Smooth muscle cell (in vitro differentiated cells): ENCODE data around the gene ROBO4. TPM values are rescaled to one million over a fixed set of nuclear protein-coding genes. Genes with fewer than 3 reads are reported as not detected.

Experiments used
- DNase-seq: peaks from one replicate; lab custom pipeline; 2025; ENCODE audit not compliant: unreplicated experiment; lab: John Stamatoyannopoulos, UW
- H2AFZ ChIP-seq: fragments of 200-600 bp; sonication (generic); 2 replicates; pipeline ENCODE4 v1.6.0; 2016; ENCODE audit warnings: antibody characterized with exemption, low read depth, mild to moderate bottlenecking
- H3F3A ChIP-seq: fragments of 200-600 bp; sonication (generic); 2 replicates; pipeline ENCODE4 v1.6.0; 2017; ENCODE audit warnings: antibody characterized with exemption, low read depth
- H3K27ac ChIP-seq: fragments of 200-600 bp; sonication (generic); 2 replicates; pipeline ENCODE4 v1.5.1; 2016; ENCODE audit warnings: low read depth, mild to moderate bottlenecking
- H3K27me3 ChIP-seq: fragments of 200-600 bp; sonication (generic); 2 replicates; pipeline ENCODE4 v1.6.1; 2016; ENCODE audit warnings: low read depth, mild to moderate bottlenecking
- H3K36me3 ChIP-seq: fragments of 200-600 bp; sonication (generic); 2 replicates; pipeline ENCODE4 v1.5.1; 2016; ENCODE audit warnings: low read depth
- H3K4me1 ChIP-seq: fragments of 200-600 bp; sonication (generic); 2 replicates; pipeline ENCODE4 v1.5.1; 2016; ENCODE audit warnings: low read depth
- H3K4me2 ChIP-seq: fragments of 200-600 bp; sonication (generic); 2 replicates; pipeline ENCODE4 v1.6.0; 2016; ENCODE audit warnings: mild to moderate bottlenecking
- H3K4me3 ChIP-seq: fragments of 200-600 bp; sonication (generic); 2 replicates; pipeline ENCODE4 v1.5.1; 2016; ENCODE audit warnings: mild to moderate bottlenecking
- H3K79me2 ChIP-seq: fragments of 200-600 bp; sonication (generic); 2 replicates; pipeline ENCODE4 v1.6.0; 2016; ENCODE audit warnings: low read depth, mild to moderate bottlenecking
- H3K9ac ChIP-seq: fragments of 200-600 bp; sonication (generic); 2 replicates; pipeline ENCODE4 v1.6.0; 2016; ENCODE audit warnings: low read depth
- H3K9me3 ChIP-seq: fragments of 200-600 bp; sonication (generic); replicated peaks from 2 replicates; pipeline ENCODE4 v1.5.1; 2016; ENCODE audit warnings: low read depth
- H4K20me1 ChIP-seq: fragments of 200-600 bp; sonication (generic); 2 replicates; pipeline ENCODE4 v1.6.0; 2016; ENCODE audit warnings: low read depth
- CTCF ChIP-seq: fragments of 200-600 bp; sonication (generic); IDR thresholded peaks from 2 replicates; pipeline ENCODE4 v1.5.1; 2017; ENCODE audit warnings: borderline replicate concordance, mild to moderate bottlenecking, antibody characterized with exemption; ENCODE audit not compliant: insufficient read depth, poor library complexity, severe bottlenecking
- WGBS: methylation state at CpG from one replicate; pipeline ENCODE4 v1.1.7; 2016; ENCODE audit warnings: low lambda C conversion rate; 5-methylcytosine and 5-hydroxymethylcytosine counted together
- polyA plus RNA-seq: library from polyadenylated mRNA; unstranded; fragments of >200 nt; fragmentation: Nextera tagmentation; extraction: Ambion mirVana; gene quantifications from 2 replicates; pipeline ENCODE4 v1.2.1, GENCODE V29; 2016
- total RNA-seq: library from RNA; depleted of rRNA; stranded (reverse); fragments of >200 nt; gene quantifications from 2 replicates; pipeline ENCODE4 v1.2.3, GENCODE V29; 2014

ROBO4 gene
- total and polyA plus RNA-seq, 2 experiments from 2014 or later = 0.40 TPM; not detected in 1

GRCh38 chr11:124868331-124869274 is 29.1 kb downstream of the ROBO4 start:
- WGBS = 33% methylated on average over 63 of the region's 63 CpGs
- Histone ChIP-seq H3K9ac (no peak overlapping the region), H4K20me1 (no peaks in the 10 kb centered on the region)

GRCh38 chr11:124867700-124868099 is 30.0 kb downstream of the ROBO4 start:
- no peaks in the 10 kb centered on the region for H3K9me3 ChIP-seq
- H3K27ac ChIP-seq = no peak overlapping the region
- peak; percentile 37 for TF ChIP-seq CTCF
- peaks cover 25% of the 10 kb centered on the region for H3K4me1 ChIP-seq
- no peaks in the 10 kb centered on the region for H3K79me2 ChIP-seq
- H2AFZ ChIP-seq = no peak overlapping the region
- no peaks in the 10 kb centered on the region for H4K20me1 ChIP-seq
- no peak overlapping the region for H3K4me2 ChIP-seq
- WGBS = 18% methylated on average over 8 of the region's 8 CpGs
- H3K9ac ChIP-seq = no peak overlapping the region
- no peaks in the 10 kb centered on the region for H3F3A ChIP-seq
- peaks cover 100% of the 10 kb centered on the region for H3K27me3 ChIP-seq
- no peaks in the 10 kb centered on the region for H3K36me3 ChIP-seq
- DNase-seq = no peak
- no peak overlapping the region for H3K4me3 ChIP-seq

More at GRCh38 chr11:124868331-124869274, 29.1 kb downstream of the ROBO4 start:
- Histone ChIP-seq H3F3A (no peaks in the 10 kb centered on the region), H3K79me2 (no peaks in the 10 kb centered on the region), H3K27ac (no peak overlapping the region), H3K9me3 (no peaks in the 10 kb centered on the region), H3K27me3 (peaks cover 100% of the 10 kb centered on the region), H2AFZ (no peak overlapping the region), H3K4me2 (no peak overlapping the region), H3K4me1 (peaks cover 18% of the 10 kb centered on the region), H3K36me3 (no peaks in the 10 kb centered on the region), H3K4me3 (no peak overlapping the region)
- no peak for DNase-seq
- TF ChIP-seq CTCF = no peak

- H4K20me1 ChIP-seq = no peaks in the 10 kb centered on the region
- no peaks in the 10 kb centered on the region for H3K36me3 ChIP-seq
- peak overlapping the region; percentile 63 for H3K4me2 ChIP-seq
- peak overlapping the region; percentile 35 for H3K4me3 ChIP-seq
- peaks cover 100% of the 10 kb centered on the region for H3K27me3 ChIP-seq
- H3K79me2 ChIP-seq = no peaks in the 10 kb centered on the region
- TF ChIP-seq CTCF = peak; percentile 80
- H3K27ac ChIP-seq = no peak overlapping the region
- H3K9ac ChIP-seq = no peak overlapping the region
- no peak for DNase-seq
- H3K9me3 ChIP-seq = no peaks in the 10 kb centered on the region
- peaks cover 28% of the 10 kb centered on the region for H3K4me1 ChIP-seq
- no peak overlapping the region for H2AFZ ChIP-seq
- 7% methylated on average over 61 of the region's 62 CpGs for WGBS
- no peaks in the 10 kb centered on the region for H3F3A ChIP-seq
Observed at GRCh38 chr11:124865902-124866851, 31.5 kb downstream of the ROBO4 start.
